Measurements from ENCODE around the gene PPARG. TPM values are rescaled to one million over a fixed set of nuclear protein-coding genes. Genes with fewer than 3 reads are reported as not detected.

Gene PPARG
- total and polyA plus RNA-seq, 2 of the 13 experiments (the other 11 are each of a cell fraction or from before 2014, with no cell fraction given), result 13.9 to 58.3 TPM

- H3K79me2 ChIP-seq (ENCODE audit: insufficient read depth, low read length), result no peaks in the 10 kb centered on the region
- CTCF ChIA-PET (ENCODE audit: low intra/inter-chr PET ratio, low total read pairs), result no interaction called here
- WGBS (ENCODE audit: low lambda C conversion rate), result 95% methylated on average over 7 of the region's 7 CpGs
- ATAC-seq (no peak), DNase-seq (ENCODE audit: low spot score) (no peak), FAIRE-seq (no peak)
- H3K4me2 ChIP-seq (ENCODE audit: low read depth, low read length), result no peak overlapping the region
- peaks cover 62% of the 10 kb centered on the region for H3K4me1 ChIP-seq (ENCODE audit: insufficient read depth, low read length)
- no peaks in the 10 kb centered on the region for H3K36me3 ChIP-seq (replicated peaks in 1 of 2; ENCODE audit: control insufficient read depth in 1 of 2, insufficient read depth in 2 of 2, low read length in 2 of 2)
- no peaks in the 10 kb centered on the region for H4K20me1 ChIP-seq (ENCODE audit: insufficient read depth, low read length)
- H3K9ac ChIP-seq (ENCODE audit: insufficient read depth, low read depth, low read length), result no peak overlapping the region
- TF ChIP-seq YY1 (IDR thresholded peaks at IDR 0.05; ENCODE audit: insufficient read depth, insufficient replicate concordance, low read depth, low read length) (no peak), ARNT2 (CRISPR knock-in tag; IDR thresholded peaks at IDR 0.05; ENCODE audit: low read depth) (no peak), ZKSCAN8 (CRISPR knock-in tag; IDR thresholded peaks at IDR 0.05; ENCODE audit: borderline replicate concordance) (peak; percentile 46; the same call in 1 of the 2 replicates)
- POLR2A ChIA-PET, result no interaction called here
- no peak overlapping the region for H3K27ac ChIP-seq (ENCODE audit: extremely low read length, insufficient read depth, low read length)
- intact Hi-C loops (cut with micrococcal nuclease; ENCODE audit: unreplicated experiment), result no loop called here
- H3K9me3 ChIP-seq (ENCODE audit: low read length), result no peaks in the 10 kb centered on the region
- H3K4me3 ChIP-seq (replicated peaks in 1 of 3; ENCODE audit: insufficient read depth in 1 of 3, low read depth in 2 of 3, low read length in 3 of 3), result no peak overlapping the region
- no peaks in the 10 kb centered on the region for H3K27me3 ChIP-seq (ENCODE audit: control insufficient read depth in 1 of 2, insufficient read depth in 2 of 2, low read length in 2 of 2)
- in situ Hi-C loops (cut with HindIII; ENCODE audit: extremely low pct_ligation_motif_present, low pct_unique_long_range_greater_than_20kb), result no loop called here
- BruUV-seq (replicated peaks), result no TSS peak
- no peak overlapping the region for H2AFZ ChIP-seq (ENCODE audit: low read length)
These were observed 157.4 kb downstream of the PPARG start for GRCh38 chr3:12446298-12446697.

- no peak for FAIRE-seq
- WGBS (ENCODE audit: low lambda C conversion rate), result over 99% methylated on average over 4 of the region's 4 CpGs
- ChIA-PET POLR2A (no interaction called here), CTCF (ENCODE audit: low intra/inter-chr PET ratio, low total read pairs) (no interaction called here)
- Histone ChIP-seq H3K9ac (ENCODE audit: insufficient read depth, low read depth, low read length) (no peak overlapping the region), H3K27ac (ENCODE audit: extremely low read length, insufficient read depth, low read length) (no peak overlapping the region), H2AFZ (ENCODE audit: low read length) (no peak overlapping the region), H3K9me3 (ENCODE audit: low read length) (no peaks in the 10 kb centered on the region), H4K20me1 (ENCODE audit: insufficient read depth, low read length) (no peaks in the 10 kb centered on the region), H3K4me2 (ENCODE audit: low read depth, low read length) (no peak overlapping the region), H3K36me3 (replicated peaks in 1 of 2; ENCODE audit: control insufficient read depth in 1 of 2, insufficient read depth in 2 of 2, low read length in 2 of 2) (no peaks in the 10 kb centered on the region), H3K4me3 (replicated peaks in 1 of 3; ENCODE audit: insufficient read depth in 1 of 3, low read depth in 2 of 3, low read length in 3 of 3) (no peak overlapping the region), H3K4me1 (ENCODE audit: insufficient read depth, low read length) (peaks cover 69% of the 10 kb centered on the region), H3K79me2 (ENCODE audit: insufficient read depth, low read length) (no peaks in the 10 kb centered on the region), H3K27me3 (ENCODE audit: control insufficient read depth in 1 of 2, insufficient read depth in 2 of 2, low read length in 2 of 2) (no peaks in the 10 kb centered on the region)
- BruUV-seq (replicated peaks), result no TSS peak
- in situ Hi-C loops (cut with HindIII; ENCODE audit: extremely low pct_ligation_motif_present, low pct_unique_long_range_greater_than_20kb), result no loop called here
- no peak for DNase-seq (ENCODE audit: low spot score)
- ATAC-seq, result no peak
- intact Hi-C loops (cut with micrococcal nuclease; ENCODE audit: unreplicated experiment), result no loop called here
- TF ChIP-seq MZF1 (CRISPR knock-in tag; IDR thresholded peaks at IDR 0.05; ENCODE audit: borderline replicate concordance) (no peak), NFRKB (IDR thresholded peaks at IDR 0.05) (no peak), CCDC6 (CRISPR knock-in tag; IDR thresholded peaks at IDR 0.05) (no peak), ZNF558 (CRISPR knock-in tag; IDR thresholded peaks at IDR 0.05; ENCODE audit: borderline replicate concordance) (no peak), ZNF331 (CRISPR knock-in tag; IDR thresholded peaks at IDR 0.05) (no peak), GPBP1L1 (CRISPR knock-in tag; IDR thresholded peaks at IDR 0.05) (no peak), SPEN (CRISPR knock-in tag; IDR thresholded peaks at IDR 0.05; ENCODE audit: low read depth) (no peak), GPN1 (CRISPR knock-in tag; IDR thresholded peaks at IDR 0.05; ENCODE audit: borderline replicate concordance) (no peak), AHDC1 (CRISPR knock-in tag; IDR thresholded peaks at IDR 0.05; ENCODE audit: borderline replicate concordance) (no peak)
These were observed 158.2 kb downstream of the PPARG start for GRCh38 chr3:12447075-12447474.

All from HepG2 (cell line).